Epidermal melanocyte (primary cell): ENCODE data around the gene DGKI.

Experiments
- DNase-seq: peaks from one replicate; pipeline ENCODE4 v3.0.0; 2011; ENCODE audit warnings: low spot score; ENCODE audit not compliant: insufficient read length

DGKI gene

DNA sequence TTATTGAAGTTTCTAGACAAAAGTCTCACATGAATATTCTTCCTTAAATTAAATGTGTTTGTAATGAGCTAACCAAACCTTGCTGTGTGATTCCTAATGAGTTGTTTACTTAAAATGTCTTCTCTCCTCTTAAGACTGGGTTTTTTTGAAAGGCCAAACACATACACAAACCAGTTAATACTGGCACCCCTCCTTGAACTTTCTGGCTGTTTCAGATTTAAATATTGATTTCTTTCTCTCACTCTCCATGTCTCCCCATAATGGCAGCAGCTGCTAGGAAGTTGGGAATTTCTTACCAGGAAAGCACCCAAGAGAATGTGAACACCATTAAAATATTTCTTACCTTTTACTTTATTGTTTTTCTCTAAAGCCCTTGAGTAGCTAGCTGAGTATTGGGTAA is 491.8 kb downstream of the DGKI start:
- no peak for DNase-seq

DNA sequence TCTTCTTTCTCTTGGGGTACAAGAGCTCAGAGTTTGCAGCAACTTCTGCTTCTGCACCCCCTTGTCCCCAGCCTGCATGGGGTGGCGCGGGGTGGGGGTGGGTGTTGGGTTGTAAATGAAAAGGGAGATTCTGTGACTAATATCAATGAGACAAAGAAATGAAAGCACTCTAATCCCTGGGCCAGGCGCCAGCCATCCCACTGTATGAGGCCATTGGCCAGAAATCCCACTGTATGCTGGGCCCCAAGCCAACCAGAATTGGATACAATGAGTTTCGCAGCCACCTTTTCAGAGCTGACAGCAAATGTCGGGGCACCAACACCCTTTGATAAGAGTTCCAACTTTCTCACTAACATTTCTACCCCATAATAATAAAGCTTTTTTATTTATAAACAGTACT is 492.4 kb downstream of the DGKI start:
- no peak for DNase-seq

DNA sequence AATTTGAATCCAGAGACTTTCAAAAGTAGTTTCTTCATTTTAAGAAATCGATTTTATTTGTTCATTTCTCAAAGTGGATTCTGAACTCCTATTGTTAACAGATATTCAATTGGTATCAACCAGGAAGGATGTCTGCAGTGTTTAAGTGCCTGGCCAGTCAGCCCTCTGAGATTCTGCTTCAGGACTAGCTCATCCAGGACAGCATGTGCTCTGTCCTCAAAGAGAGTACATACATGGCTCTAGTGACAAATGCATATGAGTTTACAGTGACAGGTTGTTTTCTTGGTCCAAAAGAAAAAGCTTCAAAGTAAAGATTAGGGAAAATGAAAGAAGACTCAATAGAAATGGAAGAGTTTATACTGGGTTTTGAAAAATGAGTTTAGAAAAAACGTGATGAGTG is 494.8 kb downstream of the DGKI start:
- no peak for DNase-seq

DNA sequence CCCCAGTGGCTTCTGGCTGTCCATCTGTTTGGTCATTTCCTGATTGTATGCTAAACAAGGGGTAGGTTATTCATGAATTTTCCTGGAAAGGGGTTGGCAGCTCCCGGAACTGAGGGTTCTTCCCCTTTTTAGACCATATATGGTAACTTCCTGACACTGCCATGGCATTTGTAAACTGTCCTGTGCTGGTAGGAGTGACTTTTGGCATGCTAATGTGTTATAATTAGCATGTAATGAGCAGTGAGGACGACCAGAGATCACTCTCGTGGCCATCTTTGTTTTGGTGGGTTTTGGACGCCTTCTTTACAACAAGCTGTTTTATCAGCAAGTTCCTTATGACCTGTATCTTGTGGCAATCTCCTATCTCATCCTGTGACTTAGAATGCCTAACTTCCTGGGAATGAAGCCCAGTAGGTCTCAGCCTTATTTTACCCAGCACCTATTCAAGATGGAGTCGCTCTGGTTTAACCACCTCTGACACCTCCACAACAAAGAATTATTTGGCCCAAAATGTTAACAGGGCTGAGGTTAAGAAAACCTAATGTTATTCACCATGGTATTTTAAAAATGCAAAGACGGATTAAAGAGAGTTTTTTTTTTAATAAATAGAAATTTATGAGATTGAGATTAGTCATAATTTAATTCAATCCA is 500.9 kb downstream of the DGKI start:
- DNase-seq = no peak

DNA sequence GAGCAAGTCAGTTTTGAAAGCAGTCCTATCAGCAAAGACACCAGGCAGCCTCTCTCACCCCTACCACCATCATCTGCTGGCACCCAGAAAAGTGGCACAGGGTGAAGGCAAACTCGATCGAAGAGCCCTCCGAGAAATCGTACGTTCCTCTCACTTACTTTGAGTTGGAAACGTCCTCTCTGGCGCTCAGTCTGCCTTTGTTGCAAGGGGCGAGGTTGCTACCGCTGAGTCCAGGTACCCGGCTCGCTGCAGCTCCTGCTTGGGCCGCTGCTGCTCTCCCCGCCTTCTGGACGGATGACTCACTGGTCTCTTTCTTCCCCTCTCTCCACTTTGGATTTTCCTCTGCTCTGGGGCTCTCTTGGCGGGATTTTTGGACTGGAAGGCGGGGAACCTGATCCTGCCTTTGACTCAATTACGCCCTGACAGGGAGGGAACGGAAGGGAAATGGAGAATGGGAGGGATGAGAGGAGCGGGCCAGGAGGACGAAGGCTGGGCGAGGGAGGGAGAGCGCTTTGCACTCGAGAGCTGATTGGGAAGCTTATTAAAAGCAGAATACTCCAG is 503.4 kb downstream of the DGKI start, which contains the start of gene PTN:
Gene PTN, minus strand, starts transcription at position 453 of the 561 bp plus-strand sequence. CDS start 88,760 bp downstream, outside the sequence.
- no peak for DNase-seq

DNA sequence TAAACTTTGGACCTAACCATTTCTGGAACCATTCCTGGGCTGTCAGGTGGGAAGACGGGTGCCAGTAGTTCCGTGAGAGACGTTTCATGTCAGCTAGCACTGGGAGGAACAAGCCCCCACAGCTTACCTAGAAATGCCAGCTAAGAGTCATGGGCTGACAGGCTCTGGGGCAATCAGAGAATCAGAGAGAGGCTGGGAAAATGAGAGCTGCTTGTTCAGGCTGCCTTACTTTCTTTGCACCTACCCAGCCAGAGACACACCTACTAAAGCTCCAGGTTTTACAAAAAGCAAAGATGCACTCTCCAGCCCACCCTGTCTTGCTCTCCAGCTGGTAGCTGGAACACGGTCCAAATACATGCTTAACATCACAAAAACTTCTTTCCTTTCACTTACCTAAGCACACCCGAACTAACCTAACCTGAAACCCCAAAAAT is 503.9 kb downstream of the DGKI start:
- no peak for DNase-seq

DNA sequence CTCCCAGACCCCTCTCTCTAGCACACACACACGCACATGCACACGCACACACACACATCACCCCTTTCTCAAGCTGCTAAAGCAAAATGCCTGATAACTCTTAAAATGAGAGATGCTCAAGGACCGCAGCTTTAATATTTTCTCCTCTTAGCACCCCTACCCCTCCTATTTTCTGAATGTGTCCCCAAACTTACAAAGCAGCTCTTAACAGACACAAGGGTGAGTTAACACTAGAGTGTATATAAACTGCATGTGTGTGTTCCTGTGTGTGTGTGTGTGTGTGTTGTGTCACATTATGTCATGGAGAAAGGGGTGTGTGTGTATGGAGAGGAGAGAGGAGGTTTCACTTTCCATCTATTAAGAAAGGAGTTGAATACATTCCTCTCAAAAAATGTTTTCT is 504.5 kb downstream of the DGKI start:
- DNase-seq = no peak

DNA sequence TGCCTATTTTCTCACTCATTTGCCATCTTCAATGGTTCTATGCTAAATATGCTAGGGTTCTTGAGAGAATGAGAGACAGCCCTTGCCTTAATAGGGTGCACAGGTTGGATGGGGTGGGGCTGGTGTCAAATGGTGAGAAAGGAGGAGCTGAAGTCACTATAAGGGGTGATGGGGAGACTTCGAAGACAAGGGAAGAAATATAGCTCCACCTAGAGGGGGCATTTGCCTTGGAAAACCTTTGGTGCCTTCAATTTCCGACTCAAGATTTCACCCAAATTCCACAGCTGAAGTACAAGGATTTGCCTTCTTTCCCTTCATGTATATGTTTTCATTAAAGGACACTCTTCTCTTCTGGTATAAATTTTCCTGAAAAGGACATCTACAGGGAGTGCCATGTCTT is 508.9 kb downstream of the DGKI start:
- no peak for DNase-seq

DNA sequence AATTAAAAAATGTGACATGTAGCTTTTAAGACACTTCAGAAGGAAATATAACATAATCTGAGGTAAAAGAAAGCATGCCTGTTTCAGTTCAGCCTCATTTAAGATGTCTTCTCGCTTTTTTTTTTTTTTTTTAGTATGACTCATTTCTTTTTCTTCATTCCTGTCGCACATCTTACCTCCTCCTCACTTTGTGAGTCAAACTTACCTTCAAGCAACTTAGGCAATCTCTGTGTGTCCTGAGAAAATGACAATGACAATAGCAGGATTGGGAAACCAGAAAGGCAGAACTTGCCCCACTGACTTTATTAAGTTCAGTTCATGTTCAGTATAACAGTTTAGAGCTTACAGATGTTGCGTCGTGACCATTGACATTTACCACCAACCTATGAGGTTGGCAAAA is 511.0 kb downstream of the DGKI start:
- DNase-seq = no peak

DNA sequence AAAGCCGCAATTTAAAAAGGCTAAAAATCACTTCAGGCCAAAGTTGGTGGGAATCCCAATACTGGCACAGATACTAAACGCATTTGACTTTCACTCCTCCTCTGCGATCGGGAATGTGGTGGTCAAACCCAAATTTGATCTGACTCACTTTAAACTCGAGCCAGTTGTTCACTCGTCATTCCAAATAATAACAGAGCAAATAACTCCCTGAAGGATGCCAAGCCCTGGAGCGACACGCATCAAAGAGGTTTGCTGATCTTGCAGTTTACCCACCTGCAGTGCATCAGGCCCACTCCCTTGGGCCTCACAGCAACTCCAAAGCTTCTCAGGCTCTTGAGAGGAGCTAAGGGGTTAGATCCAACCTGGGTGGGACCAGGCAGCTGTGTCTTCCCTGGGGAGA is 515.4 kb downstream of the DGKI start:
- no peak for DNase-seq
